ENCODE data around the gene CDH23. TPM values are rescaled to one million over a fixed set of nuclear protein-coding genes. Genes with fewer than 3 reads are reported as not detected.

Gene CDH23
- total RNA-seq, 2 experiments from 2014 or later = 4.6 to 5.2 TPM

DNA sequence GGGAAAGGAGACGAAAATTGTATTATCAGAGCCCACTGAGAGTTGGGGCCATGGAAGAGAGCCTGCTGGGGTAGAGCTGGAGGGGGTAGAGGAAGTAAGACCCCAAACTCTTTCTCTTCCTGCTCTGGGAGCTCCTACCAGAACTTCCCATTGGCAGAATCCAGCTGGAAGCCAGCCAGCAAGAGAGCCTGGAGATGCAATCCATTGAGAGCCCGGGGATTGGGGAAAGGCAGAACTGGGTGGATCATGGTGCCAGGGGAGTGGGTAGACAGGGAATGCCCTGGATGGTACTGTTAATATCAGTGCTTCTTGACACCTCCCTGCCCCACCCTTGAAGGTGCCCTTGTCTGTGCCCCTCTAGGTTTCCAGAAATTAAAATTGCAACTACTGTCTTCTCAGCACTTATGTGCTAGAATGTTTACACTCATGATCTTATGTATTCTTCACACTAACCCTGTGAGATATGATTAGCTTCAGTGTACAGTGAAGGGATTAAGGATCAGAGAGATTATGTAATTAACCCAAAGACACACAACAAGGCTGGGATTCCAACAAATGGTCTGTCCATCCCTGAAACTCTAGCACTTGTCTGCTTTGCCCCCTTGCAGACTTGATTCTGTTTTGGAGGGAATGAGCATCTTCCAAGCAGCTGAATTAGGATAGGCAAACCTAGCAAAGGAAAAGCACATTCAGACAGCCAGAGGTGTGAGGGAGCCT lies 168.7 kb downstream of the CDH23 start:
- intact Hi-C loops (cut with DNase I, micrococcal nuclease) = no loop called here
- Mint-ChIP-seq H3K27ac (no peak overlapping the region), H3K9me3 (no peaks in the 10 kb centered on the region), H3K36me3 (ENCODE audit: low read depth) (no peaks in the 10 kb centered on the region), H3K4me1 (ENCODE audit: low read depth) (no peaks in the 10 kb centered on the region), H3K27me3 (peaks cover 11% of the 10 kb centered on the region), H3K4me3 (no peak overlapping the region)
- no peaks in the 10 kb centered on the region for H3K9me3 ChIP-seq (ENCODE audit: control insufficient read depth in 1 of 2, insufficient read depth in 1 of 2, low read length in 2 of 2)
- peaks cover 0 to 2% of the 10 kb centered on the region in 2 experiments for H3K27me3 ChIP-seq (ENCODE audit: control insufficient read depth in 1 of 2, insufficient read depth in 2 of 2, low read length in 2 of 2)
- H3K36me3 ChIP-seq (ENCODE audit: insufficient read depth, low read length) = no peaks in the 10 kb centered on the region
- no peak for DNase-seq
- H3K27ac ChIP-seq (ENCODE audit: low read depth in 1 of 2, low read length in 2 of 2) = no peak overlapping the region
- ChIA-PET CTCF (no interaction called here), POLR2A (no interaction called here)
- TF ChIP-seq, protein P1, sequence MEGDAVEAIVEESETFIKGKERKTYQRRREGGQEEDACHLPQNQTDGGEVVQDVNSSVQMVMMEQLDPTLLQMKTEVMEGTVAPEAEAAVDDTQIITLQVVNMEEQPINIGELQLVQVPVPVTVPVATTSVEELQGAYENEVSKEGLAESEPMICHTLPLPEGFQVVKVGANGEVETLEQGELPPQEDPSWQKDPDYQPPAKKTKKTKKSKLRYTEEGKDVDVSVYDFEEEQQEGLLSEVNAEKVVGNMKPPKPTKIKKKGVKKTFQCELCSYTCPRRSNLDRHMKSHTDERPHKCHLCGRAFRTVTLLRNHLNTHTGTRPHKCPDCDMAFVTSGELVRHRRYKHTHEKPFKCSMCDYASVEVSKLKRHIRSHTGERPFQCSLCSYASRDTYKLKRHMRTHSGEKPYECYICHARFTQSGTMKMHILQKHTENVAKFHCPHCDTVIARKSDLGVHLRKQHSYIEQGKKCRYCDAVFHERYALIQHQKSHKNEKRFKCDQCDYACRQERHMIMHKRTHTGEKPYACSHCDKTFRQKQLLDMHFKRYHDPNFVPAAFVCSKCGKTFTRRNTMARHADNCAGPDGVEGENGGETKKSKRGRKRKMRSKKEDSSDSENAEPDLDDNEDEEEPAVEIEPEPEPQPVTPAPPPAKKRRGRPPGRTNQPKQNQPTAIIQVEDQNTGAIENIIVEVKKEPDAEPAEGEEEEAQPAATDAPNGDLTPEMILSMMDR (IDR thresholded peaks at IDR 0.05) = no peak
- no peak overlapping the region for H3K4me3 ChIP-seq (ENCODE audit: low read length)
- ATAC-seq (ENCODE audit: poor library complexity) = no peak
- H3K4me1 ChIP-seq (ENCODE audit: insufficient read depth, low read length) = no peaks in the 10 kb centered on the region

DNA sequence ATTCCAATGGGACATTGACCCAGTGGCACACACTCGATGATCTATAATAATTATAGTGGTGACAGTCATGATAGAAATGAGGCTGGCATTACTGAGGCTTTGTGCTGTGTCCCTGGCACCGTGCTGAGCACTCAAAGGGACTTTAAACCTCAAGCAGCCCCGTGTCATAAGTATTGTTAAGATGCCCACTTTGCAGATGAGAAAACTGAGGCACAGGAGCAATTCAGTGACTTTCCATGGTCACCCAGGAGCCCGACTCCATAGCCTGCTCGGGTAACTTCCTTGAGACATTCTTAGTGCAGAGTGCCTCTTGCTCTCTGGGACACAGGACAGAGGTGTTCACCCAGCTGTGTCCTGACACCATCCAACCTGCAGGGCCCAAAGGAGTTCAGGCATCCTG lies 170.3 kb downstream of the CDH23 start:
- ATAC-seq (ENCODE audit: poor library complexity) (no peak), DNase-seq (no peak)
- intact Hi-C loops (cut with DNase I, micrococcal nuclease) = no loop called here
- H3K27me3 ChIP-seq (ENCODE audit: control insufficient read depth in 1 of 2, insufficient read depth in 2 of 2, low read length in 2 of 2) = no peaks in the 10 kb centered on the region
- Mint-ChIP-seq H3K4me3 (no peak overlapping the region), H3K36me3 (ENCODE audit: low read depth) (no peaks in the 10 kb centered on the region), H3K27ac (no peak overlapping the region), H3K27me3 (no peaks in the 10 kb centered on the region), H3K9me3 (no peaks in the 10 kb centered on the region), H3K4me1 (ENCODE audit: low read depth) (no peaks in the 10 kb centered on the region)
- no peaks in the 10 kb centered on the region for H3K36me3 ChIP-seq (ENCODE audit: insufficient read depth, low read length)
- TF ChIP-seq, protein P1 (IDR thresholded peaks at IDR 0.05) = no peak
- H3K4me1 ChIP-seq (ENCODE audit: insufficient read depth, low read length) = no peaks in the 10 kb centered on the region
- no peaks in the 10 kb centered on the region for H3K9me3 ChIP-seq (ENCODE audit: control insufficient read depth in 1 of 2, insufficient read depth in 1 of 2, low read length in 2 of 2)
- no peak overlapping the region for H3K4me3 ChIP-seq (ENCODE audit: low read length)
- H3K27ac ChIP-seq (ENCODE audit: low read depth in 1 of 2, low read length in 2 of 2) = no peak overlapping the region
- CTCF ChIA-PET = no interaction called here
- POLR2A ChIA-PET = no interaction called here

GRCh38 chr10:71568896-71569492 lies 172.3 kb downstream of the CDH23 start:
- ATAC-seq (ENCODE audit: poor library complexity) = no peak
- TF ChIP-seq, protein P1 (IDR thresholded peaks at IDR 0.05) = no peak
- DNase-seq = no peak
- no peak overlapping the region for H3K27ac ChIP-seq (ENCODE audit: low read depth in 1 of 2, low read length in 2 of 2)
- H3K4me1 Mint-ChIP-seq (ENCODE audit: low read depth) = no peaks in the 10 kb centered on the region
- ChIA-PET CTCF (interaction anchor here (0.7 to 1.6 kb wide), 6 partner anchors 10 to 250 kb away, joined by 3 to 5 read pairs (median 3); partner anchors contain the start of gene SLC29A3), POLR2A (no interaction called here)
- H3K4me3 Mint-ChIP-seq = no peak overlapping the region
- no peaks in the 10 kb centered on the region for H3K4me1 ChIP-seq (ENCODE audit: insufficient read depth, low read length)
- intact Hi-C loops (cut with DNase I, micrococcal nuclease) = no loop called here
- no peaks in the 10 kb centered on the region for H3K27me3 ChIP-seq (ENCODE audit: control insufficient read depth in 1 of 2, insufficient read depth in 2 of 2, low read length in 2 of 2)
- H3K27me3 Mint-ChIP-seq = no peaks in the 10 kb centered on the region
- no peaks in the 10 kb centered on the region for H3K9me3 ChIP-seq (ENCODE audit: control insufficient read depth in 1 of 2, insufficient read depth in 1 of 2, low read length in 2 of 2)
- no peaks in the 10 kb centered on the region for H3K36me3 Mint-ChIP-seq (ENCODE audit: low read depth)
- no peaks in the 10 kb centered on the region for H3K36me3 ChIP-seq (ENCODE audit: insufficient read depth, low read length)
- H3K4me3 ChIP-seq (ENCODE audit: low read length) = no peak overlapping the region
- H3K27ac Mint-ChIP-seq = no peak overlapping the region
- H3K9me3 Mint-ChIP-seq = no peaks in the 10 kb centered on the region
